Mucosa of gallbladder (tissue), 1 donor: ENCODE results near the gene TMEM179B. TPM values are rescaled to one million over a fixed set of nuclear protein-coding genes. Genes with fewer than 3 reads are reported as not detected.

Source experiments
- DNase-seq: peaks from one replicate; pipeline ENCODE4 v3.0.0-alpha.2; 2020; ENCODE audit warnings: low spot score
- total RNA-seq: library from RNA; stranded (reverse); gene quantifications from one replicate; pipeline ENCODE4 v1.2.1, GENCODE V29; 2021
- donor health status: DM: no; HTN: no; CAD: no.

The TMEM179B gene
- total RNA-seq, 1 donor from 2014 or later = 67.8 TPM

GRCh38 chr11:62832336-62833234 is 45.4 kb downstream of the TMEM179B start, which contains the start of gene TEX54:
Gene TEX54, minus strand, starts transcription at chr11:62832841.
- DNase-seq = peak; percentile 14

DNA sequence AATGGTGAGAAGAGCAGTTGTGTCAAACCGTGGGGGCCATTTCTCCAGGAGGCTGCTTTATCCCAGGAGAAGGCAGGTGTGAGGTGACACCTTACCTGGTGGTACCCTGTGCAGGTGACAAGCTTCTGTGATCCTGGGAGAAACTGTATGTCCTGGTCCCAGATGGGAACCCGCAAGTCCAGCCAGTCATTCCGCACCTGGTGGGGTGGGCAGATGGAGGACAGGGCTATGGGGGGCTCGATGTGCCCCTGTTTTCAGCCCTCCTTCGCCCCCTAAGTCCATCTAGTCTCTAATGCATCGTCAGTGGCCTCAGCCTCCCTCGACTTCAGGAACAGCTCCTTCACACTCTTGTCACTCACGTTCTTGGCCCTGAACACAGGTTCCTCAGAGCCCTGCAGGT is 48.1 kb downstream of the TMEM179B start:
- no peak for DNase-seq

DNA sequence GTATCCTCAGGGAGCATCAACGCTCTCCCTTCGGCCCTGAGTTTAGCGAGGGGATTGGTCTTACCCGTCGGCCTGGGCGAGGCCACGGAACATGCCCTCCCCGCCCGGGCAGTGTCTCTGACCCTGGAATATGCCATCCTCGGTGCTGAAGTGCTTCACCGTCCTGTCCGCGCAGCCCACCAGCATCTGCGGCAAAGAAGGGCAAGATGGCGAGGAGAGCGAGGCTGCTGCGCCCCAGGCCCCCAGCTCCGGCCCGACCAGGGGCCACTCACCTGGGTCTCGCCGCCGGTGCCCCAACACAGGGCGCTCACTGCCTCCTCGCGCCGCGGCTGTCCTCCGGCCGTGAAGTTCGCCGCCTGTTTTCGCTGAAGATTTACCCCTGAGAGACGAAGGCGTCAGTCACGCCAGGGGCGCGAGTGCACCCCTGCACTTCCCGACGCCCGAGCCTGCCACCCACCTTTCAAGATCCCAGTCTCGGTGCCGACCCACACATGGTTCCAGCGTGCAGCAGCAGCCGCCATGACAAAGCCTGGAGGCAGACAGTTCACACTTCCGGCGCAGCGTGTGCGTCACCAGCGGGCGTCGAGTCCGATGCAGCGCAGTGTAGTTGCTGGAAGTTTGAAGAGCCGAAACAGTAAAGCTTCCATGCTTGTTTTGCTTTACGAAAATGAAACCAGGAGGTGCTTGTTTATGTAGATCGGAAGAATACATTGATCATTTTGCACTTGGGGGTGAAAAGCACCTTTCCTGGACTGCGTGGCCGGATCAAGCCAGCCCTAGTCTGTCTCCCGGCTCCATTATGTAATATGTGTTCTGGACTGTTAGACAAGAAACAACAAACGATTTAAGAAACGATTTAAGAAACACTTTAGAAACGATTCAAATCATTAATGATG is 52.1 kb downstream of the TMEM179B start, which contains the start of gene WDR74:
TSS of gene WDR74 (minus strand) at position 541 of the 896 bp plus-strand sequence. CDS start at position 521, 20 bp downstream.
- peak; percentile 96 for DNase-seq

Other genes with a start within 250 kb of the TMEM179B start
- gene AHNAK, start 240.6 kb upstream of the TMEM179B start, total RNA-seq = 549 TPM
- gene EEF1G, start 213.5 kb upstream of the TMEM179B start, total RNA-seq = 1,062 TPM
- gene TUT1, start 195.9 kb upstream of the TMEM179B start, total RNA-seq = 26.2 TPM
- 87.6 TPM for gene MTA2, start 185.5 kb upstream of the TMEM179B start, total RNA-seq
- 66.1 TPM for gene EML3, start 174.6 kb upstream of the TMEM179B start, total RNA-seq
- 9.9 TPM for gene ROM1, start 174.1 kb upstream of the TMEM179B start, total RNA-seq
- 60.7 TPM for gene B3GAT3, start 165.4 kb upstream of the TMEM179B start, total RNA-seq
- 266 TPM for gene GANAB, start 140.8 kb upstream of the TMEM179B start, total RNA-seq
- 23.7 TPM for gene INTS5, start 134.1 kb upstream of the TMEM179B start, total RNA-seq
- 50.8 TPM for gene C11orf98, start 122.2 kb upstream of the TMEM179B start, total RNA-seq
- 10.6 TPM for gene CSKMT, start 122.1 kb upstream of the TMEM179B start, total RNA-seq
- 11.1 TPM for gene UQCC3, start 115.7 kb upstream of the TMEM179B start, total RNA-seq
- gene LBHD1, start 115.1 kb upstream of the TMEM179B start, total RNA-seq = 7.7 TPM
- gene UBXN1, start 108.3 kb upstream of the TMEM179B start, total RNA-seq = 86.9 TPM
- 4.3 TPM for gene LRRN4CL, start 97.9 kb upstream of the TMEM179B start, total RNA-seq
- gene BSCL2, start 80.0 kb upstream of the TMEM179B start, total RNA-seq = 108 TPM
- 0.40 TPM for gene GNG3, start 79.7 kb upstream of the TMEM179B start, total RNA-seq
- 51.9 TPM for gene HNRNPUL2, start 59.9 kb upstream of the TMEM179B start, total RNA-seq
- gene TTC9C, start 58.9 kb upstream of the TMEM179B start, total RNA-seq = 38.9 TPM
- gene ZBTB3, start 33.2 kb upstream of the TMEM179B start, total RNA-seq = 21.4 TPM
- gene POLR2G, start 25.8 kb upstream of the TMEM179B start, total RNA-seq = 53.5 TPM
- gene TAF6L, start 16.0 kb upstream of the TMEM179B start, total RNA-seq = 24.0 TPM
- gene TMEM223, start 4.6 kb downstream of the TMEM179B start, total RNA-seq = 19.9 TPM
- gene NXF1, start 18.0 kb downstream of the TMEM179B start, total RNA-seq = 85.7 TPM
- 48.8 TPM for gene STX5, start 44.6 kb downstream of the TMEM179B start, total RNA-seq
- gene TEX54, start 45.4 kb downstream of the TMEM179B start, total RNA-seq = not detected
- gene WDR74, start 52.2 kb downstream of the TMEM179B start, total RNA-seq = 31.6 TPM
- 104 TPM for gene SLC3A2, start 93.5 kb downstream of the TMEM179B start, total RNA-seq
- 0.09 TPM for gene CHRM1, start 134.0 kb downstream of the TMEM179B start, total RNA-seq
- gene SLC22A6, start 197.6 kb downstream of the TMEM179B start, total RNA-seq = not detected
- gene SLC22A8, start 228.4 kb downstream of the TMEM179B start, total RNA-seq = not detected